HepG2 (cell line): ENCODE measurements around the gene SLC1A4.

ENCODE experiments used
- CBFB ChIP-seq: sonication (generic); formaldehyde crosslinking; IDR thresholded peaks from 2 replicates; pipeline ENCODE4 v1.4.0; 2020; ENCODE audit warnings: missing genetic modification reagents
- PHF21A ChIP-seq: sonication (generic); formaldehyde crosslinking; IDR thresholded peaks from 2 replicates; pipeline ENCODE4 v1.5.0; 2020; ENCODE audit warnings: mild to moderate bottlenecking, missing genetic modification reagents
- ZNF256 ChIP-seq: sonication (generic); formaldehyde crosslinking; conservative IDR thresholded peaks from 2 replicates; pipeline ENCODE4 v1.4.0; 2020; ENCODE audit warnings: missing genetic modification reagents
- TF ChIP-seq, protein P1 (sequence below): sonication (generic); formaldehyde crosslinking; IDR thresholded peaks from 2 replicates; pipeline ENCODE4 v1.5.0; 2020; ENCODE audit warnings: mild to moderate bottlenecking, missing genetic modification reagents, moderate library complexity

- TF ChIP-seq ZNF256 (CRISPR knock-in tag) (no peak), CBFB (CRISPR knock-in tag) (no peak), PHF21A (CRISPR knock-in tag) (no peak)
- TF ChIP-seq, protein P1, sequence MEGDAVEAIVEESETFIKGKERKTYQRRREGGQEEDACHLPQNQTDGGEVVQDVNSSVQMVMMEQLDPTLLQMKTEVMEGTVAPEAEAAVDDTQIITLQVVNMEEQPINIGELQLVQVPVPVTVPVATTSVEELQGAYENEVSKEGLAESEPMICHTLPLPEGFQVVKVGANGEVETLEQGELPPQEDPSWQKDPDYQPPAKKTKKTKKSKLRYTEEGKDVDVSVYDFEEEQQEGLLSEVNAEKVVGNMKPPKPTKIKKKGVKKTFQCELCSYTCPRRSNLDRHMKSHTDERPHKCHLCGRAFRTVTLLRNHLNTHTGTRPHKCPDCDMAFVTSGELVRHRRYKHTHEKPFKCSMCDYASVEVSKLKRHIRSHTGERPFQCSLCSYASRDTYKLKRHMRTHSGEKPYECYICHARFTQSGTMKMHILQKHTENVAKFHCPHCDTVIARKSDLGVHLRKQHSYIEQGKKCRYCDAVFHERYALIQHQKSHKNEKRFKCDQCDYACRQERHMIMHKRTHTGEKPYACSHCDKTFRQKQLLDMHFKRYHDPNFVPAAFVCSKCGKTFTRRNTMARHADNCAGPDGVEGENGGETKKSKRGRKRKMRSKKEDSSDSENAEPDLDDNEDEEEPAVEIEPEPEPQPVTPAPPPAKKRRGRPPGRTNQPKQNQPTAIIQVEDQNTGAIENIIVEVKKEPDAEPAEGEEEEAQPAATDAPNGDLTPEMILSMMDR (CRISPR knock-in tag) = no peak
Measured at GRCh38 chr2:65043001-65043400, 53.8 kb downstream of the SLC1A4 start.
